ENCODE data around the gene LIMS2. TPM values are rescaled to one million over a fixed set of nuclear protein-coding genes. Genes with fewer than 3 reads are reported as not detected.

Gene LIMS2
- total RNA-seq, 2 donors from 2014 or later, result 6.6 to 37.2 TPM

- H3K27me3 ChIP-seq, result no peaks in the 10 kb centered on the region
- DNase-seq, result no peak
- H3K36me3 ChIP-seq, result peaks cover 17% of the 10 kb centered on the region
- H3K4me3 ChIP-seq, result no peak overlapping the region
- intact Hi-C loops (cut with DNase I), result loop anchor here (10.0 kb wide), 1 partner anchor 75 kb away; no protein-coding TSS in a partner anchor
- TF ChIP-seq CTCF (IDR thresholded peaks at IDR 0.05), result no peak
- H3K9me3 ChIP-seq, result no peaks in the 10 kb centered on the region
- H3K9ac ChIP-seq (ENCODE audit: low read depth in 2 of 2, low read length in 2 of 2), result no peak overlapping the region
- H3K4me1 ChIP-seq, result no peaks in the 10 kb centered on the region
- no peak overlapping the region for H3K27ac ChIP-seq
These were observed 44.2 kb upstream of the LIMS2 start for GRCh38 chr2:127719301-127720218.

- Histone ChIP-seq H3K9ac (ENCODE audit: low read depth in 2 of 2, low read length in 2 of 2) (no peak overlapping the region), H3K27me3 (no peaks in the 10 kb centered on the region), H3K27ac (no peak overlapping the region), H3K4me3 (no peak overlapping the region), H3K4me1 (no peaks in the 10 kb centered on the region), H3K36me3 (peaks cover 17% of the 10 kb centered on the region), H3K9me3 (no peaks in the 10 kb centered on the region)
- intact Hi-C loops (cut with DNase I), result loop anchor here (10.0 kb wide), 1 partner anchor 77 kb away; no protein-coding TSS in a partner anchor
- no peak for DNase-seq
- no peak for TF ChIP-seq CTCF (IDR thresholded peaks at IDR 0.05)
These were observed 42.9 kb upstream of the LIMS2 start for GRCh38 chr2:127718271-127718670.

GRCh38 chr2:127715778-127716449, 40.6 kb upstream of the LIMS2 start:
- DNase-seq, result no peak
- no peak for TF ChIP-seq CTCF (IDR thresholded peaks at IDR 0.05)
- Histone ChIP-seq H3K27ac (no peak overlapping the region), H3K9me3 (no peaks in the 10 kb centered on the region), H3K4me3 (no peak overlapping the region), H3K4me1 (no peaks in the 10 kb centered on the region), H3K27me3 (no peaks in the 10 kb centered on the region), H3K36me3 (peaks cover 17% of the 10 kb centered on the region), H3K9ac (ENCODE audit: low read depth in 2 of 2, low read length in 2 of 2) (no peak overlapping the region)
- intact Hi-C loops (cut with DNase I), result loop anchor here (10.0 kb wide), 1 partner anchor 79 kb away; no protein-coding TSS in a partner anchor

- TF ChIP-seq CTCF (IDR thresholded peaks at IDR 0.05), result no peak
- H3K36me3 ChIP-seq, result peaks cover 1% of the 10 kb centered on the region
These were observed 38.2 kb upstream of the LIMS2 start for GRCh38 chr2:127713562-127713961.

GRCh38 chr2:127712999-127713398, 37.7 kb upstream of the LIMS2 start:
- Histone ChIP-seq H3K4me1 (no peaks in the 10 kb centered on the region), H3K27me3 (no peaks in the 10 kb centered on the region), H3K4me3 (no peak overlapping the region), H3K9ac (ENCODE audit: low read depth in 2 of 2, low read length in 2 of 2) (no peak overlapping the region), H3K27ac (no peak overlapping the region), H3K36me3 (peaks cover 6% of the 10 kb centered on the region), H3K9me3 (no peaks in the 10 kb centered on the region)
- TF ChIP-seq CTCF (IDR thresholded peaks at IDR 0.05), result no peak
- intact Hi-C loops (cut with DNase I), result loop anchor here (10.0 kb wide), 1 partner anchor 82 kb away; no protein-coding TSS in a partner anchor
- DNase-seq, result no peak

More at GRCh38 chr2:127713562-127713961, 38.2 kb upstream of the LIMS2 start:
- H3K27ac ChIP-seq, result no peak overlapping the region
- H3K4me1 ChIP-seq, result no peaks in the 10 kb centered on the region
- no peaks in the 10 kb centered on the region for H3K9me3 ChIP-seq
- H3K9ac ChIP-seq (ENCODE audit: low read depth in 2 of 2, low read length in 2 of 2), result no peak overlapping the region
- no peaks in the 10 kb centered on the region for H3K27me3 ChIP-seq
- DNase-seq, result no peak
- intact Hi-C loops (cut with DNase I), result loop anchor here (10.0 kb wide), 1 partner anchor 81 kb away; no protein-coding TSS in a partner anchor
- H3K4me3 ChIP-seq, result no peak overlapping the region

All from colonic mucosa (tissue), 4 donors.